Neural progenitor cell (in vitro differentiated cells): Measurements from ENCODE around the gene PDCL2.
"Not testable (repeated sequence)": the region's sequence is repeated elsewhere in the genome, so short reads cannot be mapped to it uniquely, and the experiment has no call there.

Source experiments
- EZH2 ChIP-seq: fragments of 200-600 bp; sonication (generic); IDR thresholded peaks from 2 replicates; pipeline ENCODE4 v1.6.1; 2017; ENCODE audit warnings: antibody characterized with exemption, mild to moderate bottlenecking, moderate library complexity
- EZH2phosphoT487 ChIP-seq: fragments of 200-600 bp; sonication (generic); IDR thresholded peaks from 2 replicates; pipeline ENCODE4 v1.6.1; 2017; ENCODE audit warnings: antibody characterized with exemption
- TF ChIP-seq, protein P1 (sequence below): fragments of 200-600 bp; sonication (generic); IDR thresholded peaks from 2 replicates; pipeline ENCODE4 v1.5.1; 2017; ENCODE audit warnings: antibody characterized with exemption, mild to moderate bottlenecking

- TF ChIP-seq, protein P1, sequence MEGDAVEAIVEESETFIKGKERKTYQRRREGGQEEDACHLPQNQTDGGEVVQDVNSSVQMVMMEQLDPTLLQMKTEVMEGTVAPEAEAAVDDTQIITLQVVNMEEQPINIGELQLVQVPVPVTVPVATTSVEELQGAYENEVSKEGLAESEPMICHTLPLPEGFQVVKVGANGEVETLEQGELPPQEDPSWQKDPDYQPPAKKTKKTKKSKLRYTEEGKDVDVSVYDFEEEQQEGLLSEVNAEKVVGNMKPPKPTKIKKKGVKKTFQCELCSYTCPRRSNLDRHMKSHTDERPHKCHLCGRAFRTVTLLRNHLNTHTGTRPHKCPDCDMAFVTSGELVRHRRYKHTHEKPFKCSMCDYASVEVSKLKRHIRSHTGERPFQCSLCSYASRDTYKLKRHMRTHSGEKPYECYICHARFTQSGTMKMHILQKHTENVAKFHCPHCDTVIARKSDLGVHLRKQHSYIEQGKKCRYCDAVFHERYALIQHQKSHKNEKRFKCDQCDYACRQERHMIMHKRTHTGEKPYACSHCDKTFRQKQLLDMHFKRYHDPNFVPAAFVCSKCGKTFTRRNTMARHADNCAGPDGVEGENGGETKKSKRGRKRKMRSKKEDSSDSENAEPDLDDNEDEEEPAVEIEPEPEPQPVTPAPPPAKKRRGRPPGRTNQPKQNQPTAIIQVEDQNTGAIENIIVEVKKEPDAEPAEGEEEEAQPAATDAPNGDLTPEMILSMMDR = not testable (repeated sequence)
- TF ChIP-seq EZH2, EZH2phosphoT487: not testable (repeated sequence)
These were observed 9.3 kb downstream of the PDCL2 start for GRCh38 chr4:55582773-55583172.
